DLD1 (cell line): Measurements from ENCODE around the gene SDF4.

Source experiments
- in situ Hi-C: cut with HindIII; loops from 2 replicates; pipeline ENCODE4 v1.10.0; 2017; ENCODE audit warnings: low sequenced_read_pairs

SDF4 gene

GRCh38 chr1:1231400-1232207 is at the start of gene SDF4:
Gene SDF4 (minus strand): TSS chr1:1232001. CDS start chr1:1228772, 3,229 bp downstream.
- in situ Hi-C loops = no loop called here

GRCh38 chr1:1280782-1281481 is 49.1 kb upstream of the SDF4 start:
- in situ Hi-C loops = no loop called here

- in situ Hi-C loops = no loop called here
Observed at GRCh38 chr1:1279028-1279427, 47.2 kb upstream of the SDF4 start.

GRCh38 chr1:1278620-1279019 is 46.8 kb upstream of the SDF4 start:
- in situ Hi-C loops = no loop called here

- in situ Hi-C loops = no loop called here
Observed at GRCh38 chr1:1275836-1276235, 44.0 kb upstream of the SDF4 start.

- in situ Hi-C loops = no loop called here
Observed at GRCh38 chr1:1274931-1275431, 43.2 kb upstream of the SDF4 start.

GRCh38 chr1:1274299-1274930 is 42.6 kb upstream of the SDF4 start:
- in situ Hi-C loops = no loop called here

- in situ Hi-C loops = no loop called here
Observed at GRCh38 chr1:1273512-1274298, 41.9 kb upstream of the SDF4 start, which contains the start of gene UBE2J2. Gene UBE2J2 (minus strand): TSS chr1:1273854. CDS start chr1:1267992, 5,862 bp downstream.

- in situ Hi-C loops = no loop called here
Observed at GRCh38 chr1:1273209-1273511, 41.4 kb upstream of the SDF4 start.

- in situ Hi-C loops = no loop called here
Observed at GRCh38 chr1:1272341-1273208, 40.8 kb upstream of the SDF4 start.

- in situ Hi-C loops = no loop called here
Observed at GRCh38 chr1:1270813-1271212, 39.0 kb upstream of the SDF4 start.

- in situ Hi-C loops = no loop called here
Observed at GRCh38 chr1:1268284-1268682, 36.5 kb upstream of the SDF4 start.

GRCh38 chr1:1267488-1268283 is 35.9 kb upstream of the SDF4 start:
- in situ Hi-C loops = no loop called here

- in situ Hi-C loops = no loop called here
Observed at GRCh38 chr1:1264868-1265272, 33.1 kb upstream of the SDF4 start.

GRCh38 chr1:1264026-1264425 is 32.2 kb upstream of the SDF4 start:
- in situ Hi-C loops = no loop called here

GRCh38 chr1:1262758-1263157 is 31.0 kb upstream of the SDF4 start:
- in situ Hi-C loops = no loop called here

GRCh38 chr1:1262071-1262470 is 30.3 kb upstream of the SDF4 start:
- in situ Hi-C loops = no loop called here

GRCh38 chr1:1260843-1261560 is 29.2 kb upstream of the SDF4 start:
- in situ Hi-C loops = no loop called here
